ENCODE measurements around the gene FN1. TPM values are rescaled to one million over a fixed set of nuclear protein-coding genes. Genes with fewer than 3 reads are reported as not detected.

FN1 gene
- total RNA-seq, 2 experiments from 2014 or later = 0.21 TPM; not detected in 1

GRCh38 chr2:215455958-215456357 is 20.1 kb upstream of the FN1 start:
- ChIA-PET POLR2A (no interaction called here), CTCF (interaction anchor here (0.9 to 2.5 kb wide), 3 partner anchors 12 to 475 kb away, joined by 3 to 18 read pairs (median 3); no protein-coding TSS in a partner anchor)
- Mint-ChIP-seq H3K27ac (no peak overlapping the region), H3K9me3 (ENCODE audit: insufficient read depth) (no peaks in the 10 kb centered on the region), H3K27me3 (ENCODE audit: low read depth) (peaks cover 18% of the 10 kb centered on the region), H3K4me3 (no peak overlapping the region), H3K36me3 (ENCODE audit: low read depth) (no peaks in the 10 kb centered on the region), H3K4me1 (ENCODE audit: low read depth) (no peaks in the 10 kb centered on the region)
- no peak for DNase-seq
- no peak for ATAC-seq

- DNase-seq (no peak), ATAC-seq (no peak)
- POLR2A ChIA-PET = no interaction called here
- H3K27ac Mint-ChIP-seq = no peak overlapping the region
- H3K4me1 Mint-ChIP-seq (ENCODE audit: low read depth) = no peaks in the 10 kb centered on the region
- H3K4me3 Mint-ChIP-seq = no peak overlapping the region
- no peaks in the 10 kb centered on the region for H3K36me3 Mint-ChIP-seq (ENCODE audit: low read depth)
- H3K27me3 Mint-ChIP-seq (ENCODE audit: low read depth) = peaks cover 23% of the 10 kb centered on the region
- CTCF ChIA-PET = interaction anchor here (0.6 to 2.5 kb wide), 7 partner anchors 12 to 477 kb away, joined by 3 to 18 read pairs (median 3); no protein-coding TSS in a partner anchor
- no peaks in the 10 kb centered on the region for H3K9me3 Mint-ChIP-seq (ENCODE audit: insufficient read depth)
Measured at GRCh38 chr2:215454519-215455246, 18.8 kb upstream of the FN1 start.

GRCh38 chr2:215452725-215453124 is 16.9 kb upstream of the FN1 start:
- no peaks in the 10 kb centered on the region for H3K4me1 Mint-ChIP-seq (ENCODE audit: low read depth)
- CTCF ChIA-PET = interaction anchor here (2.9 kb wide), 1 partner anchor 478 kb away, joined by 9 read pairs; no protein-coding TSS in a partner anchor

GRCh38 chr2:215451012-215451756 is 15.3 kb upstream of the FN1 start:
- ChIA-PET CTCF (interaction anchor here (2.9 kb wide), 1 partner anchor 480 kb away, joined by 9 read pairs; no protein-coding TSS in a partner anchor), POLR2A (no interaction called here)
- Mint-ChIP-seq H3K27me3 (ENCODE audit: low read depth) (peaks cover 39% of the 10 kb centered on the region), H3K9me3 (ENCODE audit: insufficient read depth) (no peaks in the 10 kb centered on the region), H3K4me3 (no peak overlapping the region), H3K36me3 (ENCODE audit: low read depth) (no peaks in the 10 kb centered on the region), H3K27ac (no peak overlapping the region), H3K4me1 (ENCODE audit: low read depth) (no peaks in the 10 kb centered on the region)
- no peak for DNase-seq
- ATAC-seq = no peak

More at GRCh38 chr2:215452725-215453124, 16.9 kb upstream of the FN1 start:
- H3K27ac Mint-ChIP-seq = no peak overlapping the region
- H3K36me3 Mint-ChIP-seq (ENCODE audit: low read depth) = no peaks in the 10 kb centered on the region
- peaks cover 33% of the 10 kb centered on the region for H3K27me3 Mint-ChIP-seq (ENCODE audit: low read depth)
- no peak overlapping the region for H3K4me3 Mint-ChIP-seq
- no peaks in the 10 kb centered on the region for H3K9me3 Mint-ChIP-seq (ENCODE audit: insufficient read depth)
- ATAC-seq = no peak
- POLR2A ChIA-PET = no interaction called here
- DNase-seq = no peak

- Mint-ChIP-seq H3K4me1 (ENCODE audit: low read depth) (no peaks in the 10 kb centered on the region), H3K27ac (no peak overlapping the region), H3K4me3 (no peak overlapping the region), H3K27me3 (ENCODE audit: low read depth) (peaks cover 39% of the 10 kb centered on the region), H3K9me3 (ENCODE audit: insufficient read depth) (no peaks in the 10 kb centered on the region), H3K36me3 (ENCODE audit: low read depth) (no peaks in the 10 kb centered on the region)
- DNase-seq = no peak
- CTCF ChIA-PET = no interaction called here
- POLR2A ChIA-PET = no interaction called here
- ATAC-seq = no peak
Measured at GRCh38 chr2:215450188-215451011, 14.5 kb upstream of the FN1 start.

- Mint-ChIP-seq H3K27ac (no peak overlapping the region), H3K4me3 (no peak overlapping the region), H3K36me3 (ENCODE audit: low read depth) (no peaks in the 10 kb centered on the region), H3K4me1 (ENCODE audit: low read depth) (no peaks in the 10 kb centered on the region), H3K27me3 (ENCODE audit: low read depth) (peaks cover 40% of the 10 kb centered on the region), H3K9me3 (ENCODE audit: insufficient read depth) (no peaks in the 10 kb centered on the region)
- no peak for ATAC-seq
- ChIA-PET CTCF (no interaction called here), POLR2A (no interaction called here)
- no peak for DNase-seq
Measured at GRCh38 chr2:215447673-215448081, 11.8 kb upstream of the FN1 start.

- CTCF ChIA-PET = interaction anchor here (1.3 kb wide), 1 partner anchor 177 kb away, joined by 3 read pairs; no protein-coding TSS in a partner anchor
- H3K27me3 Mint-ChIP-seq (ENCODE audit: low read depth) = peaks cover 42% of the 10 kb centered on the region
- POLR2A ChIA-PET = no interaction called here
- H3K4me1 Mint-ChIP-seq (ENCODE audit: low read depth) = no peaks in the 10 kb centered on the region
- ATAC-seq (no peak), DNase-seq (no peak)
- no peak overlapping the region for H3K4me3 Mint-ChIP-seq
- H3K27ac Mint-ChIP-seq = no peak overlapping the region
- no peaks in the 10 kb centered on the region for H3K36me3 Mint-ChIP-seq (ENCODE audit: low read depth)
- H3K9me3 Mint-ChIP-seq (ENCODE audit: insufficient read depth) = no peaks in the 10 kb centered on the region
Measured at GRCh38 chr2:215447056-215447455, 11.2 kb upstream of the FN1 start.

GRCh38 chr2:215442401-215442787 is 6.5 kb upstream of the FN1 start:
- ChIA-PET CTCF (interaction anchor here (1.0 kb wide), 1 partner anchor 12 kb away, joined by 3 read pairs; no protein-coding TSS in a partner anchor), POLR2A (no interaction called here)
- no peak overlapping the region for H3K4me3 Mint-ChIP-seq
- DNase-seq (no peak), ATAC-seq (no peak)
- peaks cover 4% of the 10 kb centered on the region for H3K4me1 Mint-ChIP-seq (ENCODE audit: low read depth)
- no peaks in the 10 kb centered on the region for H3K36me3 Mint-ChIP-seq (ENCODE audit: low read depth)
- H3K9me3 Mint-ChIP-seq (ENCODE audit: insufficient read depth) = no peaks in the 10 kb centered on the region
- H3K27me3 Mint-ChIP-seq (ENCODE audit: low read depth) = peaks cover 42% of the 10 kb centered on the region
- no peak overlapping the region for H3K27ac Mint-ChIP-seq

GRCh38 chr2:215441560-215442400 is 5.9 kb upstream of the FN1 start:
- CTCF ChIA-PET = interaction anchor here (1.0 kb wide), 1 partner anchor 13 kb away, joined by 3 read pairs; no protein-coding TSS in a partner anchor
- ATAC-seq (no peak), DNase-seq (no peak)
- H3K36me3 Mint-ChIP-seq (ENCODE audit: low read depth) = no peaks in the 10 kb centered on the region
- H3K27ac Mint-ChIP-seq = no peak overlapping the region
- POLR2A ChIA-PET = no interaction called here
- peaks cover 45% of the 10 kb centered on the region for H3K27me3 Mint-ChIP-seq (ENCODE audit: low read depth)
- no peaks in the 10 kb centered on the region for H3K9me3 Mint-ChIP-seq (ENCODE audit: insufficient read depth)
- H3K4me1 Mint-ChIP-seq (ENCODE audit: low read depth) = peaks cover 9% of the 10 kb centered on the region
- no peak overlapping the region for H3K4me3 Mint-ChIP-seq

- Mint-ChIP-seq H3K36me3 (ENCODE audit: low read depth) (no peaks in the 10 kb centered on the region), H3K27me3 (ENCODE audit: low read depth) (peaks cover 57% of the 10 kb centered on the region), H3K27ac (no peak overlapping the region), H3K9me3 (ENCODE audit: insufficient read depth) (no peaks in the 10 kb centered on the region), H3K4me1 (ENCODE audit: low read depth) (peaks cover 22% of the 10 kb centered on the region), H3K4me3 (no peak overlapping the region)
- ATAC-seq (no peak), DNase-seq (no peak)
- ChIA-PET CTCF (interaction anchor here (1.1 to 1.2 kb wide), 2 partner anchors 15 to 16 kb away, joined by 3 read pairs; no protein-coding TSS in a partner anchor), POLR2A (no interaction called here)
Measured at GRCh38 chr2:215439980-215440512, 4.2 kb upstream of the FN1 start.

- Mint-ChIP-seq H3K36me3 (ENCODE audit: low read depth) (no peaks in the 10 kb centered on the region), H3K27me3 (ENCODE audit: low read depth) (peaks cover 63% of the 10 kb centered on the region), H3K9me3 (ENCODE audit: insufficient read depth) (no peaks in the 10 kb centered on the region), H3K4me1 (ENCODE audit: low read depth) (peaks cover 22% of the 10 kb centered on the region), H3K4me3 (no peak overlapping the region), H3K27ac (no peak overlapping the region)
- DNase-seq (no peak), ATAC-seq (no peak)
- ChIA-PET CTCF (interaction anchor here (1.2 kb wide), 1 partner anchor 17 kb away, joined by 3 read pairs; no protein-coding TSS in a partner anchor), POLR2A (no interaction called here)
Measured at GRCh38 chr2:215439404-215439803, 3.5 kb upstream of the FN1 start.

Data from activated CD8-positive, alpha-beta T cell treated with anti-CD3 and anti-CD28 coated beads, Interleukin-2, amount 10 ng/mL, durations not matched to agents 7 days and 5 days (primary cell).